Panc1 (cell line): ENCODE results near the gene GPC6. TPM values are rescaled to one million over a fixed set of nuclear protein-coding genes. Genes with fewer than 3 reads are reported as not detected.

ENCODE experiments used
- ATAC-seq: fragments of 200-7000 bp; cut with Tn5 transposase; 2 replicates; pipeline ENCODE4 v1.9.1; 2020; ENCODE audit warnings: mild to moderate bottlenecking, moderate library complexity
- BruUV-seq: library from RNA; stranded (reverse); fragments of 400-500 nt; replicated peaks from 2 replicates; lab custom pipeline; 2021; lab: Mats Ljungman, UMichigan
- CTCF ChIA-PET: fragments of 300-600 bp; sonication (Branson Sonifier 250); formaldehyde crosslinking; loops from one replicate; lab custom pipeline; 2022; ENCODE audit warnings: antibody characterized with exemption; lab: Charles Lee
- POLR2A ChIA-PET: fragments of 300-600 bp; sonication (Branson Sonifier 250); formaldehyde crosslinking; loops from one replicate; lab custom pipeline; 2022; ENCODE audit warnings: antibody characterized with exemption; lab: Charles Lee
- DNase-seq: peaks from one replicate; pipeline ENCODE4 v3.0.0-alpha.2; 2010; ENCODE audit warnings: low read depth, low spot score
- H3K27ac ChIP-seq: 2 replicates; pipeline ENCODE4 v1.5.1; 2011; ENCODE audit warnings: mild to moderate bottlenecking, low read length, inconsistent platforms
- H3K27me3 ChIP-seq: fragments of 200-500 bp; sonication (Bioruptor generic); 2 replicates; pipeline ENCODE4 v1.6.0; 2014; ENCODE audit warnings: low read length, inconsistent platforms; ENCODE audit not compliant: control insufficient read depth, insufficient read depth
- H3K36me3 ChIP-seq: fragments of 200-500 bp; sonication (Bioruptor generic); 2 replicates; pipeline ENCODE4 v1.5.1; 2014; ENCODE audit warnings: inconsistent platforms, mild to moderate bottlenecking, low read length, moderate library complexity; ENCODE audit not compliant: control insufficient read depth, insufficient read depth
- H3K4me1 ChIP-seq: 2 replicates; pipeline ENCODE4 v1.5.1; 2011; ENCODE audit warnings: inconsistent platforms, mild to moderate bottlenecking, low read length, moderate library complexity; ENCODE audit not compliant: control insufficient read depth, insufficient read depth
- H3K4me3 ChIP-seq, 2 experiments: 2 replicates each; pipeline ENCODE4 v1.5.1; 2011 to 2012; ENCODE audit warnings: low read depth in 2 of 2, low read length in 2 of 2, mild to moderate bottlenecking in 2 of 2, inconsistent platforms in 1 of 2, moderate library complexity in 1 of 2
- H3K9me3 ChIP-seq: fragments of 200-500 bp; sonication (Bioruptor generic); 2 replicates; pipeline ENCODE4 v1.5.1; 2014; ENCODE audit warnings: low read depth, mild to moderate bottlenecking, inconsistent platforms, low read length, moderate library complexity; ENCODE audit not compliant: control insufficient read depth, insufficient read depth
- POLR2AphosphoS5 ChIP-seq: IDR thresholded peaks from 2 replicates; pipeline ENCODE4 v1.6.1; 2012; ENCODE audit warnings: mild to moderate bottlenecking, low read depth, low read length, moderate library complexity
- SIN3A ChIP-seq: IDR thresholded peaks from 2 replicates; pipeline ENCODE4 v1.6.1; 2012; ENCODE audit warnings: low read depth, mild to moderate bottlenecking, low read length, moderate library complexity, borderline replicate concordance; ENCODE audit not compliant: insufficient read depth
- TCF7L2 ChIP-seq: IDR thresholded peaks from 2 replicates; pipeline ENCODE4 v1.6.1; 2011; ENCODE audit warnings: mild to moderate bottlenecking, low read depth, low read length, inconsistent platforms
- in situ Hi-C: cut with HindIII; loops from 2 replicates; pipeline ENCODE4 v1.10.0; 2016; ENCODE audit warnings: low sequenced_read_pairs, low pct_unique_long_range_greater_than_20kb
- intact Hi-C: fragments of 100-400 bp; cut with micrococcal nuclease; formaldehyde crosslinking; loops from one replicate; pipeline ENCODE4 v1.10.0; 2022; ENCODE audit not compliant: unreplicated experiment
- total RNA-seq: library from RNA; stranded (reverse); gene quantifications from one replicate; pipeline ENCODE4 v1.2.1, GENCODE V29; 2021; ENCODE audit not compliant: unreplicated experiment
- TF ChIP-seq, protein P1 (sequence below): fragments of 450-650 bp; IDR thresholded peaks from 2 replicates; pipeline ENCODE4 v1.5.1; 2017; ENCODE audit warnings: mild to moderate bottlenecking
- TF ChIP-seq, protein P2 (sequence below), 2 experiments: IDR thresholded peaks; 2 replicates each; pipeline ENCODE4 v1.6.1; 2011 to 2012; ENCODE audit warnings: low read depth in 2 of 2, control low read depth in 1 of 2, low read length in 1 of 2, mild to moderate bottlenecking in 1 of 2, moderate library complexity in 1 of 2; ENCODE audit not compliant: insufficient read depth in 1 of 2

Gene GPC6
- total RNA-seq, 1 experiment from 2014 or later = 4.8 TPM

DNA sequence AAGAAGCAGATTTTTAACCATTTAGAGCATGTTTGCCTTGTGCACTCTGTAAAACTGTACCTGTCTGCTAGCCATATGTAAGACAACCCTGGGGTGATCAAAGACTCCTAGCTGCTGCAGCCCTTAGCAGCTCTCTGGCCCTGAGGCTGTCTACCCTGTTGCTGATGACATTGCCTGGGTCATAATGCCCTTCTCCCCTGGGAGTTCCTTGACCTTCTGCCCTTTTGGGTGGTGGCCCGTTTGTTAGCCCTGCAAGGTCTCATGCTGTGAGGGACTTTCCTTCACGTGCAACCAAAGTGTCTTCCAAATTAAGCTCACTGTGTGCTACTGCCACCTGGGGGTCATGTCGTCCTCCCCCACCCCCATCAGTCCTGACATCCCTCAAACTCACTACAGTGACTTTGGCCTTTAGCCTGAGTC, 7.4 kb downstream of the GPC6 start:
- H3K27me3 ChIP-seq = no peaks in the 10 kb centered on the region; the same call in 1 of the 2 replicates
- H3K4me1 ChIP-seq = no peaks in the 10 kb centered on the region
- DNase-seq (no peak), ATAC-seq (no peak)
- no peak overlapping the region for H3K4me3 ChIP-seq
- ChIA-PET POLR2A (no interaction called here), CTCF (no interaction called here)
- no peaks in the 10 kb centered on the region for H3K36me3 ChIP-seq
- intact Hi-C loops (no loop called here), in situ Hi-C loops (no loop called here)
- TF ChIP-seq, protein P1, sequence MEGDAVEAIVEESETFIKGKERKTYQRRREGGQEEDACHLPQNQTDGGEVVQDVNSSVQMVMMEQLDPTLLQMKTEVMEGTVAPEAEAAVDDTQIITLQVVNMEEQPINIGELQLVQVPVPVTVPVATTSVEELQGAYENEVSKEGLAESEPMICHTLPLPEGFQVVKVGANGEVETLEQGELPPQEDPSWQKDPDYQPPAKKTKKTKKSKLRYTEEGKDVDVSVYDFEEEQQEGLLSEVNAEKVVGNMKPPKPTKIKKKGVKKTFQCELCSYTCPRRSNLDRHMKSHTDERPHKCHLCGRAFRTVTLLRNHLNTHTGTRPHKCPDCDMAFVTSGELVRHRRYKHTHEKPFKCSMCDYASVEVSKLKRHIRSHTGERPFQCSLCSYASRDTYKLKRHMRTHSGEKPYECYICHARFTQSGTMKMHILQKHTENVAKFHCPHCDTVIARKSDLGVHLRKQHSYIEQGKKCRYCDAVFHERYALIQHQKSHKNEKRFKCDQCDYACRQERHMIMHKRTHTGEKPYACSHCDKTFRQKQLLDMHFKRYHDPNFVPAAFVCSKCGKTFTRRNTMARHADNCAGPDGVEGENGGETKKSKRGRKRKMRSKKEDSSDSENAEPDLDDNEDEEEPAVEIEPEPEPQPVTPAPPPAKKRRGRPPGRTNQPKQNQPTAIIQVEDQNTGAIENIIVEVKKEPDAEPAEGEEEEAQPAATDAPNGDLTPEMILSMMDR = peak; percentile 24; the same call in 1 of the 2 replicates
- TF ChIP-seq TCF7L2 (no peak), POLR2AphosphoS5 (no peak), SIN3A (no peak)
- TF ChIP-seq, protein P2, sequence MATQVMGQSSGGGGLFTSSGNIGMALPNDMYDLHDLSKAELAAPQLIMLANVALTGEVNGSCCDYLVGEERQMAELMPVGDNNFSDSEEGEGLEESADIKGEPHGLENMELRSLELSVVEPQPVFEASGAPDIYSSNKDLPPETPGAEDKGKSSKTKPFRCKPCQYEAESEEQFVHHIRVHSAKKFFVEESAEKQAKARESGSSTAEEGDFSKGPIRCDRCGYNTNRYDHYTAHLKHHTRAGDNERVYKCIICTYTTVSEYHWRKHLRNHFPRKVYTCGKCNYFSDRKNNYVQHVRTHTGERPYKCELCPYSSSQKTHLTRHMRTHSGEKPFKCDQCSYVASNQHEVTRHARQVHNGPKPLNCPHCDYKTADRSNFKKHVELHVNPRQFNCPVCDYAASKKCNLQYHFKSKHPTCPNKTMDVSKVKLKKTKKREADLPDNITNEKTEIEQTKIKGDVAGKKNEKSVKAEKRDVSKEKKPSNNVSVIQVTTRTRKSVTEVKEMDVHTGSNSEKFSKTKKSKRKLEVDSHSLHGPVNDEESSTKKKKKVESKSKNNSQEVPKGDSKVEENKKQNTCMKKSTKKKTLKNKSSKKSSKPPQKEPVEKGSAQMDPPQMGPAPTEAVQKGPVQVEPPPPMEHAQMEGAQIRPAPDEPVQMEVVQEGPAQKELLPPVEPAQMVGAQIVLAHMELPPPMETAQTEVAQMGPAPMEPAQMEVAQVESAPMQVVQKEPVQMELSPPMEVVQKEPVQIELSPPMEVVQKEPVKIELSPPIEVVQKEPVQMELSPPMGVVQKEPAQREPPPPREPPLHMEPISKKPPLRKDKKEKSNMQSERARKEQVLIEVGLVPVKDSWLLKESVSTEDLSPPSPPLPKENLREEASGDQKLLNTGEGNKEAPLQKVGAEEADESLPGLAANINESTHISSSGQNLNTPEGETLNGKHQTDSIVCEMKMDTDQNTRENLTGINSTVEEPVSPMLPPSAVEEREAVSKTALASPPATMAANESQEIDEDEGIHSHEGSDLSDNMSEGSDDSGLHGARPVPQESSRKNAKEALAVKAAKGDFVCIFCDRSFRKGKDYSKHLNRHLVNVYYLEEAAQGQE (IDR thresholded peaks at IDR 0.05; ENCODE audit: insufficient read depth in 1 of 2, low read depth in 2 of 2, low read length in 1 of 2) = no peak
- no peak overlapping the region for H3K27ac ChIP-seq
- H3K9me3 ChIP-seq = 0 out of 2 replicates have a peak, but pooled peaks cover 3% of the 10 kb centered on the region
- BruUV-seq = no TSS peak

DNA sequence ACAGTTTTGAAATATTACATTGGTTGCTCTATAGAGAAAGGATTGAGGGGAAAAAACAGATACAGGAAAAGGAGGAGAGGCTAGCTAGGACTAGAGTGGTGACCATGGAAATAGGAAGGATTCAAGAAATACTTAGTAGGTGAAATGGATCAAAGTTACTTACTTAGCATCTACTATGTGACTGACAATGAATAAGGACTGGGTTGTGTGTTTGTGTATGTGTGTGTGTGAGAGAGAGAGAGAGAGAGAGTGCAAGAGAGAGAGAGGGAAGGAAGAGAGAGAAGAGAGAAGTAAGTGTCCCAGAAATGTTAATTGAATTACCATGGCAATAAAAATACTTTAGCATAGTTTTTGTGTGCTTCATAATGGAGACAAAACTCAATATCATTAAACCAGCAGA, 7.9 kb downstream of the GPC6 start:
- 0 out of 2 replicates have a peak, but pooled peaks cover 7% of the 10 kb centered on the region for H3K9me3 ChIP-seq
- intact Hi-C loops (no loop called here), in situ Hi-C loops (no loop called here)
- no peak overlapping the region for H3K4me3 ChIP-seq
- H3K27me3 ChIP-seq = no peaks in the 10 kb centered on the region; the same call in 1 of the 2 replicates
- no peaks in the 10 kb centered on the region for H3K36me3 ChIP-seq
- no peak overlapping the region for H3K27ac ChIP-seq
- BruUV-seq = no TSS peak
- DNase-seq = no peak
- POLR2A ChIA-PET = no interaction called here
- H3K4me1 ChIP-seq = no peaks in the 10 kb centered on the region
- TF ChIP-seq TCF7L2 = no peak
- TF ChIP-seq, protein P2 (IDR thresholded peaks at IDR 0.05; ENCODE audit: insufficient read depth in 1 of 2, low read depth in 2 of 2, low read length in 1 of 2) = no peak
- no peak for TF ChIP-seq SIN3A
- no peak for ATAC-seq
- CTCF ChIA-PET = no interaction called here
